Loucy (cell line): ENCODE results near the gene MEGF10.

ENCODE experiments used
- H2AFZ ChIP-seq: fragments of 200-600 bp; sonication (generic); 2 replicates; pipeline ENCODE4 v1.6.0; 2016; ENCODE audit warnings: antibody characterized with exemption, mild to moderate bottlenecking, low read length, moderate library complexity
- H3F3A ChIP-seq: fragments of 200-600 bp; 2 replicates; pipeline ENCODE4 v1.6.0; 2016; ENCODE audit warnings: antibody characterized with exemption, low read depth, mild to moderate bottlenecking
- H3K27me3 ChIP-seq: fragments of 200-600 bp; sonication (generic); 2 replicates; pipeline ENCODE4 v1.6.1; 2014; ENCODE audit warnings: low read length, mild to moderate bottlenecking; ENCODE audit not compliant: insufficient read depth, poor library complexity, severe bottlenecking
- H3K36me3 ChIP-seq: fragments of 200-600 bp; sonication (generic); 2 replicates; pipeline ENCODE4 v1.6.1; 2016; ENCODE audit warnings: low read length; ENCODE audit not compliant: insufficient read depth
- H3K4me1 ChIP-seq: fragments of 200-600 bp; sonication (generic); 2 replicates; pipeline ENCODE4 v1.5.1; 2014; ENCODE audit warnings: low read length, mild to moderate bottlenecking; ENCODE audit not compliant: insufficient read depth, poor library complexity, severe bottlenecking
- H3K4me2 ChIP-seq: fragments of 200-600 bp; sonication (generic); 2 replicates; pipeline ENCODE4 v1.6.0; 2014; ENCODE audit warnings: antibody characterized with exemption, low read length, low read depth, mild to moderate bottlenecking; ENCODE audit not compliant: poor library complexity, severe bottlenecking
- H3K4me3 ChIP-seq: fragments of 200-600 bp; sonication (generic); 2 replicates; pipeline ENCODE4 v1.5.1; 2014; ENCODE audit warnings: low read length, mild to moderate bottlenecking, mixed read lengths; ENCODE audit not compliant: poor library complexity, severe bottlenecking
- H3K79me2 ChIP-seq: fragments of 200-600 bp; sonication (generic); 2 replicates; pipeline ENCODE4 v1.6.1; 2014; ENCODE audit warnings: low read length; ENCODE audit not compliant: insufficient read depth
- H3K9ac ChIP-seq: fragments of 200-600 bp; sonication (generic); 2 replicates; pipeline ENCODE4 v1.6.0; 2014; ENCODE audit warnings: mild to moderate bottlenecking, low read depth, low read length, moderate library complexity; ENCODE audit not compliant: poor library complexity, severe bottlenecking
- H3K9me2 ChIP-seq: fragments of 200-600 bp; sonication (generic); replicated peaks from 2 replicates; pipeline ENCODE4 v1.6.1; 2016; ENCODE audit warnings: low read depth, low read length, mixed read lengths
- H3K9me3 ChIP-seq: fragments of 200-600 bp; sonication (generic); 2 replicates; pipeline ENCODE4 v1.6.1; 2014; ENCODE audit warnings: mild to moderate bottlenecking, antibody characterized with exemption, low read length, low read depth; ENCODE audit not compliant: insufficient read depth
- H4K20me1 ChIP-seq: fragments of 200-600 bp; sonication (generic); 2 replicates; pipeline ENCODE4 v1.6.0; 2014; ENCODE audit warnings: antibody characterized with exemption, low read length, mild to moderate bottlenecking; ENCODE audit not compliant: insufficient read depth, poor library complexity, severe bottlenecking
- CTCF ChIP-seq: fragments of 200-600 bp; sonication (generic); conservative IDR thresholded peaks from 2 replicates; pipeline ENCODE4 v1.5.1; 2014; ENCODE audit warnings: mild to moderate bottlenecking, antibody characterized with exemption, low read length
- EZH2phosphoT487 ChIP-seq: fragments of 200-600 bp; IDR thresholded peaks from 2 replicates; pipeline ENCODE4 v1.6.1; 2018; ENCODE audit warnings: antibody characterized with exemption, mild to moderate bottlenecking, moderate library complexity, borderline replicate concordance

MEGF10 gene

DNA sequence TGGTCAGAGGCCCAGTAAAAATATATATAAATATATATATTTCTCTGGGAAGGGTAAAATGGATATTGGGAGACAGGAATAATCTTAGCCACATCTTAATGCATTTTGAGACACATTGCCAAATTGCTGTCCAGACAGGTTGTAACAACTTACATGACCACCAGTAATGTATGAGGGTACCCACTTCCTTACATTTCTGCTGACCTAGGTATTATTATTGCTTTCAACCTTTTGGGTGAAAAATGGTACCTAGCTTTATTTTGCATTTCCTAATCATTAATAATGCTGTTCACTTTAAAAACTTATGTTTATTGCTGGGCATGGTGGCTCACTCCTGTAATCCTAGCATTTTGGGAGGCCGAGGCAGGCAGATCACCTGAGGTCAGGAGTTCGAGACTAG is 61.5 kb downstream of the MEGF10 start:
- no peaks in the 10 kb centered on the region for H3K79me2 ChIP-seq
- no peak for TF ChIP-seq CTCF
- no peak for TF ChIP-seq EZH2phosphoT487
- H3F3A ChIP-seq = no peaks in the 10 kb centered on the region

DNA sequence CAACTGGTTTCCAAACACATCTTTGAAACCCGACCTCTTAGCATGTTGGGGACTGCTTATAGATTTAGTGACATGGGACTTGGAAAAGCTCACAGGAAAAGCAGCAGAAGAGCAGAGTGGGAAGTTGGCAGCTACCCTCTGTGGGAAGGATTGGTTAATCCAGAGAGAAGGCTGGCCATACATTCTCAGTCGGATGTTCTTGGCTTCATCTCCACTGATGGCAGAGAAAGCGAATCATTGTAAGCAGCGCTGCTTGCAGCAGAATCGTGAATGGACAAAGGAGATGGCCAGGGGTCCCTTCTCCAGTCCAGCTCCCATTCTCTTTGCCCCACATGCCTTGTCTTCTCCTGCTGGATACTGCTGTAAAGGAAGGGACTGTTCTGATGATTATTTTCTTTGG is 62.7 kb downstream of the MEGF10 start:
- Histone ChIP-seq H3K9ac (no peak overlapping the region), H3K4me1 (no peaks in the 10 kb centered on the region), H3K4me3 (no peak overlapping the region), H3K27me3 (no peaks in the 10 kb centered on the region), H3F3A (no peaks in the 10 kb centered on the region), H2AFZ (no peak overlapping the region), H3K9me3 (no peaks in the 10 kb centered on the region), H3K36me3 (no peaks in the 10 kb centered on the region), H3K9me2 (no peaks in the 10 kb centered on the region), H3K4me2 (no peak overlapping the region), H4K20me1 (no peaks in the 10 kb centered on the region), H3K79me2 (no peaks in the 10 kb centered on the region)
- TF ChIP-seq EZH2phosphoT487 (no peak), CTCF (no peak)

More for the DNA sequence above, 61.5 kb downstream of the MEGF10 start:
- Histone ChIP-seq H3K4me3 (no peak overlapping the region), H2AFZ (no peak overlapping the region), H3K9me3 (no peaks in the 10 kb centered on the region), H3K9ac (no peak overlapping the region), H3K4me1 (no peaks in the 10 kb centered on the region), H3K9me2 (no peaks in the 10 kb centered on the region), H3K27me3 (no peaks in the 10 kb centered on the region), H3K36me3 (no peaks in the 10 kb centered on the region), H4K20me1 (no peaks in the 10 kb centered on the region), H3K4me2 (no peak overlapping the region)

DNA sequence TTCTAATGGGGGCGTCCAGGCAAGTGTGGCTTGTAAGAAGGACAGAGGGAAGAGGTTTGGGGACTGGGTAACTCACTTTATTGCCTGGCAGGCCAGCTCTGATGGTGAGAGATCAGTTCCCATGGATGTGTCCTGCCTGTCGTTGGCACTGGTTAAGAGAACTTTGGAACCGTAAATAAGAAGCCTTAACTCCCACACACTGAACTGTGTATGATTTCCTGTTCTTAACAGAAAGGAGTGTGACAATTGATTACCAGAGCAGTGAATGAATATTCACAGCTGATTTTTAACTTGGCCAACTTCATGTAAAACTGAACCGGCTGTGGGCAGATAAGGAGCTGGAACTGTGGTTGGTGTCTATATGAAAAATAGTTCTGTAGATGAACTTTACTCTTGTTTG is 63.2 kb downstream of the MEGF10 start:
- no peaks in the 10 kb centered on the region for H3K9me2 ChIP-seq
- no peaks in the 10 kb centered on the region for H3K36me3 ChIP-seq
- H3K9ac ChIP-seq = no peak overlapping the region
- H3K4me2 ChIP-seq = no peak overlapping the region
- no peaks in the 10 kb centered on the region for H4K20me1 ChIP-seq
- no peaks in the 10 kb centered on the region for H3F3A ChIP-seq
- TF ChIP-seq CTCF (no peak), EZH2phosphoT487 (no peak)
- no peaks in the 10 kb centered on the region for H3K4me1 ChIP-seq
- H2AFZ ChIP-seq = no peak overlapping the region
- H3K9me3 ChIP-seq = no peaks in the 10 kb centered on the region
- H3K79me2 ChIP-seq = no peaks in the 10 kb centered on the region
- H3K4me3 ChIP-seq = no peak overlapping the region
- no peaks in the 10 kb centered on the region for H3K27me3 ChIP-seq
